Esophagus muscularis mucosa (tissue), 3 donors: ENCODE measurements around the gene DTNBP1.

ENCODE experiments used
- CTCF ChIP-seq, 3 experiments: fragments of 200-600 bp in 2 of 3; fragments of 450-650 bp in 1 of 3; sonication (generic) in 2 of 3; IDR thresholded peaks; one replicate each; pipeline ENCODE4 v1.5.1; 2017 to 2019; ENCODE audit warnings: antibody characterized with exemption in 3 of 3, mild to moderate bottlenecking in 2 of 3, moderate library complexity in 1 of 3
- POLR2AphosphoS5 ChIP-seq, 2 donors: sonication (generic); formaldehyde crosslinking; IDR thresholded peaks; one replicate each; pipeline ENCODE4 v1.6.1; 2017; ENCODE audit warnings: antibody characterized with exemption in 2 of 2

GRCh38 chr6:15544321-15544900, 118.4 kb downstream of the DTNBP1 start:
- TF ChIP-seq CTCF (IDR thresholded peaks at IDR 0.05): no peak
- TF ChIP-seq POLR2AphosphoS5 (IDR thresholded peaks at IDR 0.05): no peak
